ENCODE data around the gene WNT3.

DNA sequence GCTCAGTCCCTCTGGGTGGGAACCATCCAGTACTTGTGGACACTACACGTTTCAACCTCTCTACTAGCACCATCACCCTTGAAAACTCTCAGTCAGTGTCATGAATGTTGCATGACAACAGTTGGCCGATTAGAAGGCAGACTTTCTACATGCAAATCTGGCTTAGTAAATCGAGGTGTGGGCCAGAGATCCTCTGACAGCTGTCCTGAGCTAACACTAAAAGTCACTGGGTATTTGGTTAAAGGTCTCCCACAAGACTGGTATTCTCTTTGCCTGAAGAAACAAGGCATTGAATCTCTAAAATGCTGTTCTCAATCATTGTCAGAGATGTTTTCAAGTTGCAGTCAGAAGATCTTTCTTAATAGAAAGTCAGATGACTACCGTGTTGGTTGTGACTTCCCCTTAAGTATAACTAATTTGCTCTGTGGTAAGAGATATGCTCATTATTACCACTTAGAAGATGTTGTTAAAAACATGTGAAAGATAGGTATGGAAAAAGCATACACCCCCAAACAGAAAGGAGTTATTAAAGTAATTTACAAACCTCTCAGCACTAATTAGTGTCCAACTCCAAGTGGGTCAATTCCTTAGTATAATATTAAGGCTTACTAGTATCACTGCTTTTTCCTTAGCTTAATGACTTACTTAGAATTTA lies 62.3 kb downstream of the WNT3 start:
- TF ChIP-seq, protein P1, sequence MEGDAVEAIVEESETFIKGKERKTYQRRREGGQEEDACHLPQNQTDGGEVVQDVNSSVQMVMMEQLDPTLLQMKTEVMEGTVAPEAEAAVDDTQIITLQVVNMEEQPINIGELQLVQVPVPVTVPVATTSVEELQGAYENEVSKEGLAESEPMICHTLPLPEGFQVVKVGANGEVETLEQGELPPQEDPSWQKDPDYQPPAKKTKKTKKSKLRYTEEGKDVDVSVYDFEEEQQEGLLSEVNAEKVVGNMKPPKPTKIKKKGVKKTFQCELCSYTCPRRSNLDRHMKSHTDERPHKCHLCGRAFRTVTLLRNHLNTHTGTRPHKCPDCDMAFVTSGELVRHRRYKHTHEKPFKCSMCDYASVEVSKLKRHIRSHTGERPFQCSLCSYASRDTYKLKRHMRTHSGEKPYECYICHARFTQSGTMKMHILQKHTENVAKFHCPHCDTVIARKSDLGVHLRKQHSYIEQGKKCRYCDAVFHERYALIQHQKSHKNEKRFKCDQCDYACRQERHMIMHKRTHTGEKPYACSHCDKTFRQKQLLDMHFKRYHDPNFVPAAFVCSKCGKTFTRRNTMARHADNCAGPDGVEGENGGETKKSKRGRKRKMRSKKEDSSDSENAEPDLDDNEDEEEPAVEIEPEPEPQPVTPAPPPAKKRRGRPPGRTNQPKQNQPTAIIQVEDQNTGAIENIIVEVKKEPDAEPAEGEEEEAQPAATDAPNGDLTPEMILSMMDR (conservative IDR thresholded peaks at IDR 0.05; ENCODE audit: low read depth in 2 of 2) = no peak
- TF ChIP-seq EZH2 (IDR thresholded peaks at IDR 0.05; ENCODE audit: low read depth, unreplicated experiment) = no peak
- TF ChIP-seq EZH2phosphoT487 (IDR thresholded peaks at IDR 0.05; ENCODE audit: unreplicated experiment) = no peak
- no peak for TF ChIP-seq CREB1 (CRISPR knock-in tag; IDR thresholded peaks at IDR 0.05; ENCODE audit: low read depth)
- TF ChIP-seq JUNB (IDR thresholded peaks at IDR 0.05; ENCODE audit: unreplicated experiment) = no peak
- TF ChIP-seq POLR2AphosphoS5 (IDR thresholded peaks at IDR 0.05; ENCODE audit: low read depth) = no peak
- TF ChIP-seq, protein P2, sequence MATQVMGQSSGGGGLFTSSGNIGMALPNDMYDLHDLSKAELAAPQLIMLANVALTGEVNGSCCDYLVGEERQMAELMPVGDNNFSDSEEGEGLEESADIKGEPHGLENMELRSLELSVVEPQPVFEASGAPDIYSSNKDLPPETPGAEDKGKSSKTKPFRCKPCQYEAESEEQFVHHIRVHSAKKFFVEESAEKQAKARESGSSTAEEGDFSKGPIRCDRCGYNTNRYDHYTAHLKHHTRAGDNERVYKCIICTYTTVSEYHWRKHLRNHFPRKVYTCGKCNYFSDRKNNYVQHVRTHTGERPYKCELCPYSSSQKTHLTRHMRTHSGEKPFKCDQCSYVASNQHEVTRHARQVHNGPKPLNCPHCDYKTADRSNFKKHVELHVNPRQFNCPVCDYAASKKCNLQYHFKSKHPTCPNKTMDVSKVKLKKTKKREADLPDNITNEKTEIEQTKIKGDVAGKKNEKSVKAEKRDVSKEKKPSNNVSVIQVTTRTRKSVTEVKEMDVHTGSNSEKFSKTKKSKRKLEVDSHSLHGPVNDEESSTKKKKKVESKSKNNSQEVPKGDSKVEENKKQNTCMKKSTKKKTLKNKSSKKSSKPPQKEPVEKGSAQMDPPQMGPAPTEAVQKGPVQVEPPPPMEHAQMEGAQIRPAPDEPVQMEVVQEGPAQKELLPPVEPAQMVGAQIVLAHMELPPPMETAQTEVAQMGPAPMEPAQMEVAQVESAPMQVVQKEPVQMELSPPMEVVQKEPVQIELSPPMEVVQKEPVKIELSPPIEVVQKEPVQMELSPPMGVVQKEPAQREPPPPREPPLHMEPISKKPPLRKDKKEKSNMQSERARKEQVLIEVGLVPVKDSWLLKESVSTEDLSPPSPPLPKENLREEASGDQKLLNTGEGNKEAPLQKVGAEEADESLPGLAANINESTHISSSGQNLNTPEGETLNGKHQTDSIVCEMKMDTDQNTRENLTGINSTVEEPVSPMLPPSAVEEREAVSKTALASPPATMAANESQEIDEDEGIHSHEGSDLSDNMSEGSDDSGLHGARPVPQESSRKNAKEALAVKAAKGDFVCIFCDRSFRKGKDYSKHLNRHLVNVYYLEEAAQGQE (IDR thresholded peaks at IDR 0.05; ENCODE audit: unreplicated experiment) = no peak
- TF ChIP-seq, protein P3, sequence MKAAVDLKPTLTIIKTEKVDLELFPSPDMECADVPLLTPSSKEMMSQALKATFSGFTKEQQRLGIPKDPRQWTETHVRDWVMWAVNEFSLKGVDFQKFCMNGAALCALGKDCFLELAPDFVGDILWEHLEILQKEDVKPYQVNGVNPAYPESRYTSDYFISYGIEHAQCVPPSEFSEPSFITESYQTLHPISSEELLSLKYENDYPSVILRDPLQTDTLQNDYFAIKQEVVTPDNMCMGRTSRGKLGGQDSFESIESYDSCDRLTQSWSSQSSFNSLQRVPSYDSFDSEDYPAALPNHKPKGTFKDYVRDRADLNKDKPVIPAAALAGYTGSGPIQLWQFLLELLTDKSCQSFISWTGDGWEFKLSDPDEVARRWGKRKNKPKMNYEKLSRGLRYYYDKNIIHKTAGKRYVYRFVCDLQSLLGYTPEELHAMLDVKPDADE (IDR thresholded peaks at IDR 0.05) = no peak
- no peak for TF ChIP-seq ZNF114 (CRISPR knock-in tag; IDR thresholded peaks at IDR 0.05)
- TF ChIP-seq, protein P4, sequence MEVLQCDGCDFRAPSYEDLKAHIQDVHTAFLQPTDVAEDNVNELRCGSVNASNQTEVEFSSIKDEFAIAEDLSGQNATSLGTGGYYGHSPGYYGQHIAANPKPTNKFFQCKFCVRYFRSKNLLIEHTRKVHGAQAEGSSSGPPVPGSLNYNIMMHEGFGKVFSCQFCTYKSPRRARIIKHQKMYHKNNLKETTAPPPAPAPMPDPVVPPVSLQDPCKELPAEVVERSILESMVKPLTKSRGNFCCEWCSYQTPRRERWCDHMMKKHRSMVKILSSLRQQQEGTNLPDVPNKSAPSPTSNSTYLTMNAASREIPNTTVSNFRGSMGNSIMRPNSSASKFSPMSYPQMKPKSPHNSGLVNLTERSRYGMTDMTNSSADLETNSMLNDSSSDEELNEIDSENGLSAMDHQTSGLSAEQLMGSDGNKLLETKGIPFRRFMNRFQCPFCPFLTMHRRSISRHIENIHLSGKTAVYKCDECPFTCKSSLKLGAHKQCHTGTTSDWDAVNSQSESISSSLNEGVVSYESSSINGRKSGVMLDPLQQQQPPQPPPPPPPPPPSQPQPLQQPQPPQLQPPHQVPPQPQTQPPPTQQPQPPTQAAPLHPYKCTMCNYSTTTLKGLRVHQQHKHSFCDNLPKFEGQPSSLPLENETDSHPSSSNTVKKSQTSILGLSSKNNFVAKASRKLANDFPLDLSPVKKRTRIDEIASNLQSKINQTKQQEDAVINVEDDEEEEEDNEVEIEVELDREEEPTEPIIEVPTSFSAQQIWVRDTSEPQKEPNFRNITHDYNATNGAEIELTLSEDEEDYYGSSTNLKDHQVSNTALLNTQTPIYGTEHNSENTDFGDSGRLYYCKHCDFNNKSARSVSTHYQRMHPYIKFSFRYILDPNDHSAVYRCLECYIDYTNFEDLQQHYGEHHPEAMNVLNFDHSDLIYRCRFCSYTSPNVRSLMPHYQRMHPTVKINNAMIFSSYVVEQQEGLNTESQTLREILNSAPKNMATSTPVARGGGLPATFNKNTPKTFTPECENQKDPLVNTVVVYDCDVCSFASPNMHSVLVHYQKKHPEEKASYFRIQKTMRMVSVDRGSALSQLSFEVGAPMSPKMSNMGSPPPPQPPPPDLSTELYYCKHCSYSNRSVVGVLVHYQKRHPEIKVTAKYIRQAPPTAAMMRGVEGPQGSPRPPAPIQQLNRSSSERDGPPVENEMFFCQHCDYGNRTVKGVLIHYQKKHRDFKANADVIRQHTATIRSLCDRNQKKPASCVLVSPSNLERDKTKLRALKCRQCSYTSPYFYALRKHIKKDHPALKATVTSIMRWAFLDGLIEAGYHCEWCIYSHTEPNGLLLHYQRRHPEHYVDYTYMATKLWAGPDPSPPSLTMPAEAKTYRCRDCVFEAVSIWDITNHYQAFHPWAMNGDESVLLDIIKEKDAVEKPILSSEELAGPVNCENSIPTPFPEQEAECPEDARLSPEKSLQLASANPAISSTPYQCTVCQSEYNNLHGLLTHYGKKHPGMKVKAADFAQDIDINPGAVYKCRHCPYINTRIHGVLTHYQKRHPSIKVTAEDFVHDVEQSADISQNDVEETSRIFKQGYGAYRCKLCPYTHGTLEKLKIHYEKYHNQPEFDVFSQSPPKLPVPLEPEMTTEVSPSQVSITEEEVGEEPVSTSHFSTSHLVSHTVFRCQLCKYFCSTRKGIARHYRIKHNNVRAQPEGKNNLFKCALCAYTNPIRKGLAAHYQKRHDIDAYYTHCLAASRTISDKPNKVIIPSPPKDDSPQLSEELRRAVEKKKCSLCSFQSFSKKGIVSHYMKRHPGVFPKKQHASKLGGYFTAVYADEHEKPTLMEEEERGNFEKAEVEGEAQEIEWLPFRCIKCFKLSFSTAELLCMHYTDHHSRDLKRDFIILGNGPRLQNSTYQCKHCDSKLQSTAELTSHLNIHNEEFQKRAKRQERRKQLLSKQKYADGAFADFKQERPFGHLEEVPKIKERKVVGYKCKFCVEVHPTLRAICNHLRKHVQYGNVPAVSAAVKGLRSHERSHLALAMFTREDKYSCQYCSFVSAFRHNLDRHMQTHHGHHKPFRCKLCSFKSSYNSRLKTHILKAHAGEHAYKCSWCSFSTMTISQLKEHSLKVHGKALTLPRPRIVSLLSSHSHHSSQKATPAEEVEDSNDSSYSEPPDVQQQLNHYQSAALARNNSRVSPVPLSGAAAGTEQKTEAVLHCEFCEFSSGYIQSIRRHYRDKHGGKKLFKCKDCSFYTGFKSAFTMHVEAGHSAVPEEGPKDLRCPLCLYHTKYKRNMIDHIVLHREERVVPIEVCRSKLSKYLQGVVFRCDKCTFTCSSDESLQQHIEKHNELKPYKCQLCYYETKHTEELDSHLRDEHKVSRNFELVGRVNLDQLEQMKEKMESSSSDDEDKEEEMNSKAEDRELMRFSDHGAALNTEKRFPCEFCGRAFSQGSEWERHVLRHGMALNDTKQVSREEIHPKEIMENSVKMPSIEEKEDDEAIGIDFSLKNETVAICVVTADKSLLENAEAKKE (CRISPR knock-in tag; IDR thresholded peaks at IDR 0.05) = no peak
